ENCODE results near the gene DLG5.

DLG5 gene

GRCh38 chr10:77742172-77742571, 184.4 kb downstream of the DLG5 start:
- no peak for DNase-seq

GRCh38 chr10:77741746-77742145, 184.8 kb downstream of the DLG5 start:
- DNase-seq = no peak
